NCI-H2196 treated with DMSO at 0.1 percent for 48 hours (cell line): ENCODE measurements around the gene SEPTIN5.

ENCODE experiments used
- DNase-seq: peaks from one replicate; lab custom pipeline; 2025; ENCODE audit not compliant: unreplicated experiment; lab: John Stamatoyannopoulos, UW

SEPTIN5 gene

DNA sequence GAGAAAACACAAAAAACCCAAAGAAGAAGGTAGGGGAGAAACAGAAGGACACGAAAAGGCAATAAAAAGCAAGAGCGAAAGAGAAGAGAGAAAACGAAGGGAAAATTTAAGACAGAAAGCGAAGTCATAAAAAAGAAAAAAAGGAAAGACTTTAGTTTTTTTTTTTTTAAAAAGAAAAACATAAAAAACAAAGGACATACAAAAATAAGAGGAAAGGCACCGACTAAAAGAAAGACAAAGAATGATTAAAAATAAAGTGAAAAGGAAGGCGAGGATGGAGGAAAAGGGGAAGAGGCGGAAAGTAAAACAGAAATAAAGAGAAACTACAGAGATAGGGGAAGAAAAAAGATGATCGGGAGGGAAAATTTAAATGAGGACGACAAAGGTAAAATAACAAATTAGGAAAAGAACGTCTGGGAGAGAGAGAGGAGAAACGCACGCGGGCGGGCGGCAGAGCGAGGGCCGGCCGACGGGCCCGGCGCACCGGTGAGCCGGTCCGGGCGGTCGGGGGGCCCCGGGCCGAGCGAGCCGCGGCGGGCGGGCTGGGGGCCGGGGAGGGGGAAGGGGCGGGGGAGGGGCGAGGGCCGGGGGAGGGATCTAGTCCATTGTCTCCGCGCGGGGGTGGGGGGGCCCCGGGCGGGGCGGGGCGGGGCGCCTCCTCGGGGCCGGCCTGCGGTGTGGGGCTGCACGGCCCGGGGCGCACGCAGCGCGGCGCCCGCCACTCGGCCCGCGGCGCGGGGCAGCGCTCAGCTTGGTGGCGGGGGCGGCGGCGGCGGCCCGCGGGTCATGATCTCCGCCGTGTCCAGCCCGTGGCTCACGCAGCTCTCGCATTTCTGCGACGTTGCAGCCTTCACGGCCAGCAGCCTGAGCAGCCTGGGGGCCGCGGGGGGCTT, 46.0 kb downstream of the SEPTIN5 start, which contains the start of gene TBX1:
TSS of gene TBX1 (plus strand) at position 721 of the 893 bp plus-strand sequence. CDS start at position 787, 66 bp downstream.
- DNase-seq: no peak

DNA sequence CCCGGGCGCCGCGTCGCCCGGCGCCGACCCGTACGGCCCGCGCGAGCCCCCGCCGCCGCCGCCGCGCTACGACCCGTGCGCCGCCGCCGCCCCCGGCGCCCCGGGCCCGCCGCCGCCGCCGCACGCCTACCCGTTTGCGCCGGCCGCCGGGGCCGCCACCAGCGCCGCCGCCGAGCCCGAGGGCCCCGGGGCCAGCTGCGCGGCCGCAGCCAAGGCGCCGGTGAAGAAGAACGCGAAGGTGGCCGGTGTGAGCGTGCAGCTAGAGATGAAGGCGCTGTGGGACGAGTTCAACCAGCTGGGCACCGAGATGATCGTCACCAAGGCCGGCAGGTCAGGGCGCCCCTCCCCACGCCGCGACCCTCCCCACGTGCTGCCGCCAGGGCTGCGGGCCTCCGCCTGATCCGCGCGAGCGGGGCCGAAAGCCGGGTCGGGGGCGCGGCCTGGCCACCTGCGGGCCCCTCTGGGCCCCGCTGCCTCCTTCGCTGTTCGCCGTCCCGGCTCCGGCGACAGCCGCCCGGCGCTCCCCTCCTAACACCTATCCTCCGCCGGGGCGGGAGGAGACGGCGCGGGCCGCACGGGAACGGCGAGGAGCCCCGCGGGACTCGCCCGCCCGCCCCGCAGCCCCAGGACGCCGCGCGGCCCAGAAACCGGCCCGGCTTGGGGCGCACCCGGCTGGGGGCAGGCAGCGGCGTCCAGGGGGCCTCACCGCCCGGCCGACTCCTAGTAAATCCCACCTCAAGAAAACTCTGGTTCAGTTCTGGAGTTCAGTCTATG, 46.8 kb downstream of the SEPTIN5 start:
- DNase-seq: no peak

DNA sequence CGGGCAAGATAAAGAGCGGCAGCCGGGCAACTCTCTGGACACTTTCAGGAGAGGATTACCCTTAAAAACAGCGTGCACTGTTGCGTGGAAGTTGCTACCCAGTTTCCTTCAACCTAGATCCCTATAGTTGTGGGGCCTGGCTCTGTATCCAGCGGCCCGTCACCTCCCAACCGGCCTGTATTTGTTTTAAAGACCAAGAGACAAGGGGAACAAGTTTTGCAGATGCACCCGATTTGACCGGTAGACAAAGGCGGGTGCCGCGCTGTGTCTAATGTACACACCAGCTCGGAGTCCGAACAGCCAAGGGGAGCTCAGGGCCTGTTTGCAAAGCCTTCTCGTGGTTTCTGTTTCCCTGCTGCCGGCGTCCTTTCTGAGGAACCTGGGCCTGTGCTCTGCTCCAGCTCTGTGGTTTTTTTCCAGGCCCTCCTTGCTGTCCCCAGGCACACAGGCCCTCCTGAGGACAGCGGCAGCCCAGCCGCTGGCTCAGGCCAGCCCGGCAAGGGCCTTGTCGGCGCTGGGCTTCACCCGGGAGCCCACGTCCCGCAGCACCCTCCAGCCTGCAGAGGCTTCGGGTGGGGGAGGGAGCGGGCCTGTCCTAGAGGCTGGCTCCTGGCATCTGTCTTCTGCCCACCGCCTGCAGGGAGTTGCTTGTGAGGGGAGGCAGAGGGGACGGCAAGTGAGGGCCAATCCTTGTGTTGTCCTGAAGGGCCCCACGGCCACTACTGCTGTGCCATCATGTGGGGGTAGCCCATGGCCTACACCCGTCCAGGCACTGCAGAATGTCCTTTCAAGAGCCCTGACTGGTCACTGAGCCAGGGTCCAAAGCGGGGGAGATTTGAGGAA, 47.6 kb downstream of the SEPTIN5 start:
- DNase-seq: peak; percentile 4

DNA sequence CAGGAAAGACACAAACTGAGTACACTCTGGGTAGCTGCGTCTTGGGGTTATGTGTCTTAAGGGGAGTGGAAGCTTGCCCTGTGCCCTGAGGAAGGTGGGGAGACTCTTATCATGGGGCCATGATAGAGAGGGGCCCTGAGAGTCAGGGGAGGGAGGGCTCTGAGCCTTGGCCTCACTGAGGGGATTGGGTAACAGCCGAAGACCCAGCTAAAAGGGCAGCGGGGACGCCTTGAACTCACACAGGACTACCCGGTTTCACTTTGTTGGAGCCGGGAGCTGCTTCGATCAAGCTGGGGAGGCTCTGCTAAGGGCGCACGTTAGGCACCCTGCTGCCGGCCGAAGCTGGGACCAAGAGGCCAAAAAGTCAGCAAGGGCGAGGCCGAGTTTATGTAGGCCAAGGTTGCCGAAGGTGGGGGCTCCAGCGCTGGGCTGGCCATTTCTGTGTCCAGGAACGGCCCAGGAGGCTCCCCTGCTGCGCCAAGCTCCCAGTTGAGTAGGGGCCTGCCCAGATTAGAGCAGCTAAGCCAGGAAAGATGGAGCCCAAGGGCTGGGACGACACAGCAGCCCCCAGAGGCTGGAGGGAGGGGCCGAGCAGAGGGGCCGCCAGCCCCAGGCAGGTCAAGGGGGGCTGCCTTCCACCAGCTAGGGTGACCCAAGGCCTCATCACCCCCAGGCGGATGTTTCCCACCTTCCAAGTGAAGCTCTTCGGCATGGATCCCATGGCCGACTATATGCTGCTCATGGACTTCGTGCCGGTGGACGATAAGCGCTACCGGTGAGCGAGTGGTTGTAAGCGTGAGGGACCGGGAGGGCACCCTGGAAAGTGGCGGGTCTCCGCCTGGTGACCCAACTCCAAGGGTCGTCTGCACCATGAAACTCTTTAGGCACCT, 48.5 kb downstream of the SEPTIN5 start:
- no peak for DNase-seq

DNA sequence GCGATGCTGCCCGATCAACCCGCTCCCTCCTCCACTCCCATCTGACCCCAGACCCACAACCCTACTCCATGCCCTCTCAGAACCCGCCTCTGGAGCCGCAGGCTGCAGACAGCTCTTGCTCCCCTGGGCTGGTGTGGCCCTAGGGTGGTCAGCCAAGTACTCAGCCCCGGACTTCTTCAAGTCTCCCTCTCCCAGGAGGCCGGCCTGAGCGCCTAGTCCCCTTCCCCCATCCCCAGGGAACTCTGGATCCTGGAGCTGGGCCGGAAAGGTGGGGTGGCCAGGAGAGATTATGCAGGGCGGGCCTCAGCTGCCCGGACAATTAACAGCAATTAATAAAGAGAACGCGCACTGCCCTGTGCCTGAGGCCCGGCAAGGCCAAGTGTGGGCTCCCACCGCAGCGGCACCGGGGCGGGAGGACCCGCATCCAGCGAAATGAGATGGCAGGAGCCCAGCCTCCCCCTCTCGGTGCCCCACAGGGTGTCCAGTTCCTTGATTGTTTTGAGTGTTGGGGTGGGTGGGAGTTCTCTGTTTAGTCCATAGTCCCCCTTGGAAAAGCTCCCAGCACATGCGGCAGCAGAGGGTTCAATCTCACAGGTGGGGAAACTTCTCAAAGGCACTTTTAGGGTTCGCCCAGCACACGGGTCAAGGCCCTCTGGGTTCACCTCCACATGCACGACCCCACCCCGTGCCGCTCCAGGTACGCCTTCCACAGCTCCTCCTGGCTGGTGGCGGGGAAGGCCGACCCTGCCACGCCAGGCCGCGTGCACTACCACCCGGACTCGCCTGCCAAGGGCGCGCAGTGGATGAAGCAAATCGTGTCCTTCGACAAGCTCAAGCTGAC, 49.4 kb downstream of the SEPTIN5 start:
- DNase-seq: no peak

DNA sequence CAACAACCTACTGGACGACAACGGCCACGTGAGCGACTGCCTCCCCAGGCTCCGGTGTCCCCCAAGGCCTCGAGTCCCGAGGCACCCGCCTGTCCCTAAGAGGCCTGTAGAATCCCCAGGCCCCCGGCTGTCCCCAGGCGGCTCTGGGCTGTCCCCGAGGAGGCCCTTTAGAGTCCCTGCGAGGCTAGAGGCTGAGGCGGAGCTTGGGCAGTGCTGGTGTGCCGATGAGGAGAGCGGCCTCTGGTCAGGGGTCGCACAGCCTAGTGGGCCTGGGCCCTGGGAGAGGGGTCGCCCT, 49.9 kb downstream of the SEPTIN5 start:
- no peak for DNase-seq

DNA sequence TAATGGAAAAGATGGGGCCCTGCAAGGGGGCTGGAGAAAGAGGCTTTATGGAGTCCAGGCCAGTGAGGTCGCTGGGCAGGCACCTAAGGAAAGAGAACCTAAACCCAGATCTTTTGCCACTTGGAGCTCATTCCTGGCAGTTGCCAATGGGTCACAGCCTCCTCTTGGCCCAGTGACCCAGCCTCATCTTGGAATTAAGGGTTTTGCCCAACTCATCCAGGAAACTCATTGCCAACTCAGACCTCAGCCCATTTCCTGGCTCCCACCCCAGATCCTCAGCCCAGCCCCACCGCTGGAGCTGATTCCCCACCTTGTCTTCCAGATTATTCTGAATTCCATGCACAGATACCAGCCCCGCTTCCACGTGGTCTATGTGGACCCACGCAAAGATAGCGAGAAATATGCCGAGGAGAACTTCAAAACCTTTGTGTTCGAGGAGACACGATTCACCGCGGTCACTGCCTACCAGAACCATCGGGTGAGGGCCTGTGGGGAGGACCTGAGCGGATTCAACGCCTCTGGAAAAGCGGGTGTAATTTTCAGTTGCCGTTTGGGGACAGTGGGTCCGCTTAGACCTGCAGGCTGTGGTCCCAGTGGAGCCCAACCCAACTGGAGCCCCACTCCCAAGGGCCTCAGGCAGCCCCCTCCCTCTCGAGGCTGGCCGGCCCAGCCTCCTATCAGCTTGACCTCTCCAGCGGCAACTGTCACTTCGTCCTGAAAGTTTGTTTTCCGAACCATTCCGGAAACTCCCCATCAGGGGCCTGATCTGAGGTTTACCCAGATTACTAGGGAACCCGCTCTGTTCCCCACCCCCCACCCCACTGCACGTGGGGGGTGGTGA, 50.6 kb downstream of the SEPTIN5 start:
- DNase-seq: no peak

DNA sequence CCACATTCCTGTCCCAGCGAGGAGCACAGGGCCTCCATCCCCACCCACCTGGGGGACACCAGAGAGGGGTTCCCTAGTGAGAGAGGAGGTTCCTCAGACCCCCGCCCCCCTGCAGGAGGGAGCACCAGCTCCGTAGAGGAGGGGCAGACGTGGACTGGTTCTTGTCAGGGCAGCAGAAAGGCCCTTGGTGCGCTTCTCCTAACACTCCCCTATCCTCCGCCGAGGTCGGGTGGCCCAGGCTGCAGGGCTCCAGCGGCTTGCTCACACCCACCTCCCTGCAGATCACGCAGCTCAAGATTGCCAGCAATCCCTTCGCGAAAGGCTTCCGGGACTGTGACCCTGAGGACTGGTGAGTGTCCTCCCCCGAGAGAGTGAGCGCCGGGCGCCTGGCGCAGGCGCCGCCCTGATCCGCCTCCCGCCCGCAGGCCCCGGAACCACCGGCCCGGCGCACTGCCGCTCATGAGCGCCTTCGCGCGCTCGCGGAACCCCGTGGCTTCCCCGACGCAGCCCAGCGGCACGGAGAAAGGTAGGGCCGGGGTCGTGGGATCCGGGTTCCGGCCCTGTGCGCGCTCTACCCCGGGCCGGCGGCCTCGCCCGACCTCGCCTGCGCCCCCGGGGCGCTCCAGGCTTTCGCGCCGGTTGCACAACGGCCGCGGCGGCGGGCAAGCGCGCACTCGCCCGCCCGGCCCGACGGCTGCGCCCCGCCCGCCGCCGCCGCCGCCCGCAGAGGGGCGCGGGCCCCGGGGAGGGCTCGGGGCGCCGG, 51.4 kb downstream of the SEPTIN5 start:
- no peak for DNase-seq

DNA sequence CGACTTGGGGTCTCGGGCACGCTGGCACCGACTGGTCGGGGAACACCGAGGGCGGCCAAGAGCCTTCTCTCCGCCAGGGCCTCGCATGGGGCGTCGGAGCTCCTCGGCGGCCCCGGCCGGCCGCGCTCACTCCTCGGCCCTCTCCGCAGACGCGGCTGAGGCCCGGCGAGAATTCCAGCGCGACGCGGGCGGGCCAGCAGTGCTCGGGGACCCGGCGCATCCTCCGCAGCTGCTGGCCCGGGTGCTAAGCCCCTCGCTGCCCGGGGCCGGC, 51.9 kb downstream of the SEPTIN5 start:
- DNase-seq: no peak

DNA sequence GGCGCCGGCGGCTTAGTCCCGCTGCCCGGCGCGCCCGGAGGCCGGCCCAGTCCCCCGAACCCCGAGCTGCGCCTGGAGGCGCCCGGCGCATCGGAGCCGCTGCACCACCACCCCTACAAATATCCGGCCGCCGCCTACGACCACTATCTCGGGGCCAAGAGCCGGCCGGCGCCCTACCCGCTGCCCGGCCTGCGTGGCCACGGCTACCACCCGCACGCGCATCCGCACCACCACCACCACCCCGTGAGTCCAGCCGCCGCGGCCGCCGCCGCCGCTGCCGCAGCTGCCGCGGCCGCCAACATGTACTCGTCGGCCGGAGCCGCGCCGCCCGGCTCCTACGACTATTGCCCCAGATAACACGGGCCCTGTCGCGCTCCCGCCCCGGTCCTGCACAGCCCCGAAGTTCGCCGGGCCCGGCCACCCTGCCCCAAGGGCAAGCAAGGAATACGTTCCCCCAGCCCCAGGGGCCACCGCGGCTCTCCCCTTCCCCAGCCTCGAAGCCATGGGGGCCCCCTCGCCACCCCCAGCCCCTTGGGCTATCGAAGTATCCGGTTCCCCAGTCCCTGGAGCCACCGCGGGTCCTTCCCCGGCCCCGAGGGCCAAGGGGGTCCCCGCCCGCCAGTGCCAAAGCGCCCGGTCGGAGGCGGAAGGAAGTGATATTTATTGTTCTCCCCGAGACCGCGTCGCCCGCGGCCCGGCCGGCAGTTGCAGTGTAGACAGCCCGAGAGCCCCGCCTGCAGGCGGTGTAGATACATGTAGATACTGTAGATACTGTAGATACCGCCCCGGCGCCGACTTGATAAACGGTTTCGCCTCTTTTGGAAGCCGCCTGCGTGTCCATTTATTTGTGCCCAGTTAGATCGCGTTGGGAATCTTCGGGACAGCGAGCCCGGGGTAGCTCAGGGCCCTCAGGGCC, 52.5 kb downstream of the SEPTIN5 start:
- no peak for DNase-seq

DNA sequence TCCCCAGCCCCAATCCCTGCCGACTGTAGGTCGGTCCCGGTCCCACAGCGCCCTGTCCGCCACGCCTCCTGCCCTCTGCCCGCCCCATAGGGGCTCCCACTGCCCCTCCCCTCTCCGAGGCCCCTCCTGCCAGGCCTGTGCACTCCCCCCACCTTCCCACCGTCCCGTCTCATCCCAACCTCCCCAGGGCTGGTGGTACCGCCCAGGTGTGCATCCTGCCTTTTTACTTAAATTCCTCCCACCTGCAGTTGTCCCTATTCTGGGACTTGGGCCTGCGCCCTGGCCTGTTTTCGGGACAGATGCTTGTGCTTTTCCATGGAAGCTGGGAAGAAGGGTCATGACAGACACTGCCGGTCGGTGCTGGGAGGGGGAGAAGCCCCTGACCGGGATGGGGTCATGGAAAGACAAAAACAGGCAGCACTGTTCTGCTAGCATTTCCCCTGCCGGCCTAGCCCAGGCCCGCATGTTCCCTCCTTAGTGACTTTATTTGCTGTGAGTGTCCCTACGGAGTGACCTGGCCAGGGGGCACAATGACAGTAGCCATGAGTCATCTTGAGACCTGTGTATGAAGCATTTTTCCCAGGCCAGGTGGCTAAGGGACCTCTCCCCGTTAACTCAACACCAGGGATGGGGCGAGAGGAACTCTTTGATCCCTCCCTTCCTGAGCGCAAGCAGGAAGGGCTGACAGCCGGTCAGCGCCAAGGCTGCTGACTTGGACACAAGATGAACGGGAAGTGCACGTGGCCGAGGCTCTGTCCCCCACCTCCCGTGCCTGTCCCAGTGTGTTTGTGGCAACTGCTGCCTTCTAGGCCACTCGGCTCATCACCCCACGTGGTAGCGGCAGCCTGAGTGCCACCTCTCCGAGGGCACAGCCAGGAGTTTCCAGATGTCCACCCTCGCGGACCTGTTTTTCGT, 53.4 kb downstream of the SEPTIN5 start:
- no peak for DNase-seq

DNA sequence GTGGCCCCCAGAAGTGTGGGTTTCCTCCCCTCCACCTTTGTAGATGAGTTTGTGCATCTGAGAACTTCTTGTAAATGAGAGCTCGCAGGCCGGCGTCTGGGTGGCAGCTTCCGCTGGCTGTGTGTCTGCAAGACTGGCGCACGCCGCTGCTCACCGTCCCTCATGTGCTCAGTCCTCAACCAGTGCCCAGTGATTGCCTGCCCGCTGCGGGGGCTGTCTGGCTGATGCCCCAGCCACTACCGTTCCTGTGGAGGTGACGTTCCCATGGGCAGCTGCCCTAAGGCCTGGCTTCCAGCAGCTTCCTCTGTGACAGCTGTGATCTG, 55.1 kb downstream of the SEPTIN5 start:
- DNase-seq: no peak

DNA sequence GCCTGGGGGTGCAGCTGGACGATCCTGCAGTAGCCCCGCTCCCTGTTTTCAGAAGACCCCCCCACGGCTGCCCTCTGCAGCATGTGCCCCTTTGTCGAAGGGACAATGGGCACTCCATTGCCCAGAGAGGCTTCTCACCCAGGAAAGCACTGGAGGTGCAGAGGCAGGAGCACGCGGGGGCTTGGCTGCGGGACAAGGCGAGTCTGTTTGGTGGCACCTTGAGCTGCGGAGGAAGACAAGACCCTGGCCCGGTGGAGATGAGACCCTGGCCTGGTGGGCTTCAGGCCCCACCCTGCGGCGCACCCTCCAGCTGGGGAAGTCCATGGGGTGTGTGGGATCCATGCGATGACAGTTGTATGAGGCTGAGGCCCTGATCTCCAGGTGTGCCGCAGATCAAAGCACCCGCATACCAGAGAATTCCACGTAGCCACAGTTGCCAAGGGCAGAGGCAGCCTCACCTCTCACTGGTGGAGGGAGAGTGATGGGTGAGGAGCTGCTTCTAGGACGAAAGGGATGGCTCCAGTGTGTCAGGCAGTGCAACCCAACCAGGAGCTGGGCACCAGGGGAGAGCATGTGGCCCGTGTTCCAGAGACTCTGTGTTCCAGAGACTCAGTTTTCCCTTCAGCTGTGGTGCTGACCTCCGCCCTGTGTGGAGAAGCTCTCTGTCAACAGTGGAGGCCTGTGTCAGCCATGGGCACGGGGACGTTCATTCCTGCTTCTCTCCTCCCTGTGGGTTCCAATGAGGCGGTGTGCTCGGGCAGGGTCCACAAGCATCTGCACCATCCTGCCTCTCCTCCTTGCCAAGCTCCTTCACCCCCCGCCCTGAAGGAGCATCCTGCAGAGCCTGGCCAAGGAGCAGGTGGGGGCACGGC, 56.3 kb downstream of the SEPTIN5 start:
- DNase-seq: no peak

DNA sequence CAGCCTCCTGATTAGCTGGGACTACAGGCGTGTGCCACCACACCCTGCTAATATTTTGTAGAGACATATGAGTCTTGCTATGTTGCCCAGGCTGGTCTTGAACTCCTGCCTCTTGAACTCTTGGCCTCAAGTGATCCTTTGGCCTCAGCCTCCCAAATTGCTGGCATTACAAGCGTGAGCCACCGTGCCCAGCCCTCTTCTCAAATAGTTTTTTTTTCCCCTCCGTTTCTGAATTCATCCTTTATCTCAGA, 58.0 kb downstream of the SEPTIN5 start:
- no peak for DNase-seq
